Measurements from ENCODE around the gene MRPL10.

- TF ChIP-seq CTCF (IDR thresholded peaks at IDR 0.05), result peak; percentile 66
- no peak for TF ChIP-seq EZH2phosphoT487 (IDR thresholded peaks at IDR 0.05)
- no peak for TF ChIP-seq EZH2 (IDR thresholded peaks at IDR 0.05)
Observed at GRCh38 chr17:47802341-47803022, 28.9 kb downstream of the MRPL10 start.

Measured in neural progenitor cell (in vitro differentiated cells).